IMR-90 (cell line): ENCODE measurements around the gene GRIPAP1. TPM values are rescaled to one million over a fixed set of nuclear protein-coding genes. Genes with fewer than 3 reads are reported as not detected.

Experiments
- ATAC-seq: fragments of 200-7000 bp; cut with Tn5 transposase; 2 replicates; pipeline ENCODE4 v1.9.1; 2020; ENCODE audit warnings: low read depth, mild to moderate bottlenecking, moderate library complexity
- BruUV-seq: library from RNA; stranded (reverse); fragments of 400-500 nt; replicated peaks from 2 replicates; lab custom pipeline; 2021; lab: Mats Ljungman, UMichigan
- CTCF ChIA-PET: fragments of 300-600 bp; formaldehyde crosslinking; extraction: SDS; loops from one replicate; lab custom pipeline; 2021; ENCODE audit warnings: antibody characterized with exemption; lab: Yijun Ruan, JAX
- POLR2A ChIA-PET: fragments of 300-600 bp; sonication (Branson Sonifier 250); formaldehyde crosslinking; loops from one replicate; lab custom pipeline; 2022; ENCODE audit warnings: antibody characterized with exemption; ENCODE audit not compliant: unreplicated experiment; lab: Charles Lee
- DNase-seq: peaks from one replicate; pipeline ENCODE4 v3.0.0; 2013
- H2AFZ ChIP-seq: replicated peaks from 2 replicates; pipeline ENCODE3; 2013; ENCODE audit warnings: low read length, mild to moderate bottlenecking; ENCODE audit not compliant: poor library complexity
- H2AK5ac ChIP-seq: 2 replicates; pipeline ENCODE4 v1.6.1; 2013; ENCODE audit warnings: low read depth, low read length, inconsistent platforms
- H2AK9ac ChIP-seq: replicated peaks from 2 replicates; pipeline ENCODE3; 2013; ENCODE audit warnings: mild to moderate bottlenecking, low read depth, low read length, moderate library complexity; ENCODE audit not compliant: poor library complexity
- H2BK120ac ChIP-seq: 2 replicates; pipeline ENCODE4 v1.6.1; 2013; ENCODE audit warnings: low read depth, low read length, inconsistent platforms
- H2BK15ac ChIP-seq: 3 replicates; pipeline ENCODE4 v1.6.1; 2013; ENCODE audit warnings: low read depth, low read length, inconsistent platforms
- H2BK20ac ChIP-seq: 2 replicates; pipeline ENCODE4 v1.6.1; 2013; ENCODE audit warnings: low read depth, mild to moderate bottlenecking, inconsistent platforms, low read length, moderate library complexity
- H2BK5ac ChIP-seq: 2 replicates; pipeline ENCODE4 v1.6.1; 2013; ENCODE audit warnings: mild to moderate bottlenecking, low read depth, low read length, inconsistent platforms; ENCODE audit not compliant: poor library complexity, severe bottlenecking
- H3K14ac ChIP-seq: replicated peaks from 2 replicates; pipeline ENCODE4 v1.6.1; 2013; ENCODE audit warnings: low read depth, low read length, inconsistent platforms
- H3K18ac ChIP-seq: 2 replicates; pipeline ENCODE4 v1.6.1; 2013; ENCODE audit warnings: low read depth, low read length, control low read depth
- H3K23ac ChIP-seq: 2 replicates; pipeline ENCODE4 v1.6.1; 2013; ENCODE audit warnings: low read depth, low read length, inconsistent platforms
- H3K27ac ChIP-seq: 2 replicates; pipeline ENCODE4 v1.5.1; 2013; ENCODE audit warnings: mild to moderate bottlenecking, control low read depth, low read length; ENCODE audit not compliant: insufficient read depth
- H3K27me3 ChIP-seq: 2 replicates; pipeline ENCODE4 v1.6.1; 2013; ENCODE audit warnings: low read length; ENCODE audit not compliant: control insufficient read depth, insufficient read depth
- H3K36me3 ChIP-seq: 2 replicates; pipeline ENCODE4 v1.6.1; 2013; ENCODE audit warnings: low read length, mixed read lengths; ENCODE audit not compliant: control insufficient read depth, insufficient read depth
- H3K4ac ChIP-seq: 2 replicates; pipeline ENCODE4 v1.6.1; 2013; ENCODE audit warnings: low read depth, low read length, inconsistent platforms
- H3K4me1 ChIP-seq: 2 replicates; pipeline ENCODE4 v1.6.1; 2013; ENCODE audit warnings: low read length, mixed read lengths; ENCODE audit not compliant: control insufficient read depth, insufficient read depth
- H3K4me2 ChIP-seq: 2 replicates; pipeline ENCODE4 v1.6.1; 2013; ENCODE audit warnings: low read depth, mild to moderate bottlenecking, control low read depth, low read length, moderate library complexity
- H3K4me3 ChIP-seq: 2 replicates; pipeline ENCODE4 v1.5.1; 2013; ENCODE audit warnings: low read depth, mild to moderate bottlenecking, control low read depth, low read length, moderate library complexity; ENCODE audit not compliant: insufficient read depth
- H3K56ac ChIP-seq: 2 replicates; pipeline ENCODE4 v1.6.1; 2013; ENCODE audit warnings: low read length, inconsistent platforms; ENCODE audit not compliant: insufficient read depth; ENCODE audit errors: extremely low read depth
- H3K79me1 ChIP-seq, 2 experiments: 2 replicates each; pipeline ENCODE4 v1.6.1; 2013; ENCODE audit warnings: low read length in 2 of 2, inconsistent platforms in 1 of 2, low read depth in 1 of 2
- H3K9ac ChIP-seq: 2 replicates; pipeline ENCODE4 v1.6.1; 2013; ENCODE audit warnings: low read depth, low read length, control low read depth
- H3K9me1 ChIP-seq: 2 replicates; pipeline ENCODE4 v1.6.1; 2013; ENCODE audit warnings: low read length, inconsistent platforms; ENCODE audit not compliant: insufficient read depth
- H3K9me3 ChIP-seq: 2 replicates; pipeline ENCODE4 v1.6.1; 2013; ENCODE audit warnings: low read length; ENCODE audit not compliant: control insufficient read depth, insufficient read depth
- H4K20me1 ChIP-seq: 2 replicates; pipeline ENCODE4 v1.6.1; 2013; ENCODE audit warnings: low read length, inconsistent platforms; ENCODE audit not compliant: insufficient read depth
- H4K5ac ChIP-seq: 2 replicates; pipeline ENCODE4 v1.6.1; 2013; ENCODE audit warnings: mild to moderate bottlenecking, low read depth, low read length, control low read depth
- H4K8ac ChIP-seq, 2 experiments: 2 replicates each; pipeline ENCODE4 v1.6.1; 2013; ENCODE audit warnings: low read depth in 2 of 2, low read length in 2 of 2, control low read depth in 1 of 2, inconsistent platforms in 1 of 2
- H4K91ac ChIP-seq: 2 replicates; pipeline ENCODE4 v1.6.1; 2013; ENCODE audit warnings: low read depth, low read length, inconsistent platforms; ENCODE audit not compliant: insufficient read depth
- BHLHE40 ChIP-seq: fragments of 150-350 bp; IDR thresholded peaks from 2 replicates; pipeline ENCODE4 v1.6.1; 2016; ENCODE audit warnings: mild to moderate bottlenecking, low read depth, low read length
- CEBPB ChIP-seq: IDR thresholded peaks from 2 replicates; pipeline ENCODE4 v1.6.1; 2012; ENCODE audit warnings: low read depth, low read length, improper control_type of control experiment
- CHD1 ChIP-seq: IDR thresholded peaks from 2 replicates; pipeline ENCODE4 v1.6.1; 2012; ENCODE audit warnings: low read depth, low read length, improper control_type of control experiment
- CTCF ChIP-seq: conservative IDR thresholded peaks from 2 replicates; pipeline ENCODE4 v1.5.1; 2012; ENCODE audit warnings: mild to moderate bottlenecking, low read depth, low read length, improper control_type of control experiment
- FOS ChIP-seq: fragments of 150-350 bp; IDR thresholded peaks from 2 replicates; pipeline ENCODE4 v1.6.1; 2016; ENCODE audit warnings: low read depth, low read length
- MAFK ChIP-seq: IDR thresholded peaks from 2 replicates; pipeline ENCODE4 v1.6.1; 2012; ENCODE audit warnings: low read depth, low read length, improper control_type of control experiment
- MAZ ChIP-seq: IDR thresholded peaks from 2 replicates; pipeline ENCODE4 v1.6.1; 2012; ENCODE audit warnings: low read depth, mild to moderate bottlenecking, low read length, improper control_type of control experiment, moderate library complexity, borderline replicate concordance
- MXI1 ChIP-seq: IDR thresholded peaks from 2 replicates; pipeline ENCODE4 v1.6.1; 2012; ENCODE audit warnings: low read depth, mild to moderate bottlenecking, low read length, moderate library complexity, borderline replicate concordance
- NFE2L2 ChIP-seq: fragments of 150-350 bp; IDR thresholded peaks from 2 replicates; pipeline ENCODE4 v1.6.1; 2016; ENCODE audit warnings: low read depth, mild to moderate bottlenecking, low read length
- POLR2A ChIP-seq: IDR thresholded peaks from 2 replicates; pipeline ENCODE4 v1.6.1; 2012; ENCODE audit warnings: mild to moderate bottlenecking, low read depth, low read length
- RAD21 ChIP-seq: IDR thresholded peaks from 2 replicates; pipeline ENCODE4 v1.6.1; 2012; ENCODE audit warnings: low read length, improper control_type of control experiment
- RCOR1 ChIP-seq: IDR thresholded peaks from 2 replicates; pipeline ENCODE4 v1.6.1; 2012; ENCODE audit warnings: mild to moderate bottlenecking, low read length, improper control_type of control experiment; ENCODE audit not compliant: insufficient replicate concordance
- SMC3 ChIP-seq: fragments of 150-350 bp; IDR thresholded peaks from 2 replicates; pipeline ENCODE4 v1.6.1; 2016; ENCODE audit warnings: low read depth, mild to moderate bottlenecking, antibody characterized with exemption, low read length, moderate library complexity
- USF2 ChIP-seq: fragments of 150-350 bp; IDR thresholded peaks from 2 replicates; pipeline ENCODE4 v1.6.1; 2017; ENCODE audit warnings: mild to moderate bottlenecking, antibody characterized with exemption, low read length, low read depth
- WGBS, 2 experiments: methylation state at CpG; one replicate each; pipeline versions ENCODE4 v1.1.5 to v1.1.7; 2013; ENCODE audit warnings: missing lambda C conversion rate in 2 of 2; ENCODE audit not compliant: insufficient read length in 1 of 2; ENCODE audit errors: extremely low coverage in 2 of 2; 5-methylcytosine and 5-hydroxymethylcytosine counted together
- dilution Hi-C: fragments of 300-500 bp; cut with HindIII; formaldehyde crosslinking; loops from one replicate; pipeline ENCODE4 v1.14.3; 2018; ENCODE audit warnings: low sequenced_read_pairs; ENCODE audit not compliant: unreplicated experiment
- in situ Hi-C: fragments of 300-500 bp; cut with MboI; formaldehyde crosslinking; loops from 3 replicates; pipeline ENCODE4 v1.14.3; 2019; ENCODE audit warnings: low sequenced_read_pairs, inconsistent platforms, mixed read lengths
- intact Hi-C: fragments of 100-400 bp; cut with micrococcal nuclease; formaldehyde crosslinking; loops from 2 replicates; pipeline ENCODE4 v1.10.0; 2022
- polyA plus RNA-seq, 3 experiments: library from polyadenylated mRNA; depleted of rRNA; stranded (reverse); fragments of >200 nt; gene quantifications; 2 replicates each; pipeline ENCODE4 v1.2.3, GENCODE V29; 2012; ENCODE audit warnings: low replicate concordance in 1 of 3
- total RNA-seq: library from RNA; depleted of rRNA; stranded (reverse); fragments of >200 nt; gene quantifications from 2 replicates; pipeline ENCODE4 v1.2.3, GENCODE V29; 2012

The GRIPAP1 gene
- total and polyA plus RNA-seq, 2 of the 4 experiments (the other 2 are of a cell fraction) = 17.9 to 25.0 TPM

GRCh38 chrX:48958635-48959094 is 43.4 kb downstream of the GRIPAP1 start:
- in situ Hi-C loops = loop anchor here (25.0 kb wide), 1 partner anchor 104 kb away; the partner anchor contains the start of genes CCDC120 and PRAF2
- Histone ChIP-seq H3K23ac (peak overlapping the region; percentile 84; the same call in 1 of the 2 replicates), H4K91ac (peak overlapping the region; percentile 66), H2BK15ac (no peak overlapping the region), H2BK120ac (peak overlapping the region; percentile 8; the same call in 1 of the 2 replicates), H3K9me1 (no peaks in the 10 kb centered on the region; the same call in 1 of the 2 replicates), H3K14ac (peak overlapping the region; percentile 67), H2AK5ac (peak overlapping the region; percentile 25), H3K4me1 (peaks cover 2% of the 10 kb centered on the region), H3K56ac (peak overlapping the region; percentile 74; the same call in 1 of the 2 replicates), H4K8ac (peak overlapping the region; percentile 67 to 75), H3K9ac (peak overlapping the region; percentile 85), H2AK9ac (peak overlapping the region; percentile 0), H3K4me3 (peak overlapping the region; percentile 51), H2AFZ (peak overlapping the region; percentile 98), H4K5ac (peak overlapping the region; percentile 55), H2BK5ac (peak overlapping the region; percentile 76), H3K27ac (peak overlapping the region; percentile 92), H3K4ac (peak overlapping the region; percentile 75), H2BK20ac (no peak overlapping the region), H3K9me3 (no peaks in the 10 kb centered on the region), H4K20me1 (peaks cover 13% of the 10 kb centered on the region; the same call in 1 of the 2 replicates), H3K4me2 (peak overlapping the region; percentile 81), H3K18ac (peak overlapping the region; percentile 35), H3K79me1 (peaks cover 2 to 39% of the 10 kb centered on the region in 2 experiments; a peak in 3 of 4 replicates), H3K36me3 (peaks cover 9% of the 10 kb centered on the region; the same call in 1 of the 2 replicates), H3K27me3 (no peaks in the 10 kb centered on the region)
- 47% methylated on average over 11 of the region's 21 CpGs; no CpG with 5 or more reads in 1 of the 2 experiments for WGBS, 2 experiments
- intact Hi-C loops = loop anchor here (1.0 kb wide), 1 partner anchor 85 kb away; the partner anchor contains the start of gene TFE3
- no TSS peak for BruUV-seq
- DNase-seq (peak; percentile 66), ATAC-seq (peak; percentile 15)
- dilution Hi-C loops = no loop called here
- ChIA-PET POLR2A (interaction anchor here (0.5 to 1.2 kb wide), 4 partner anchors 12 to 164 kb away, joined by 3 to 13 read pairs (median 3); partner anchors contain the start of genes TFE3 and WDR45), CTCF (interaction anchor here (0.6 to 1.0 kb wide), 2 partner anchors 13 to 209 kb away, joined by 3 read pairs; partner anchors contain the start of gene KCND1)
- no peak for TF ChIP-seq MAFK
- no peak for TF ChIP-seq MXI1
- TF ChIP-seq RAD21 = no peak
- TF ChIP-seq RCOR1 = no peak
- TF ChIP-seq CEBPB = no peak
- no peak for TF ChIP-seq USF2
- TF ChIP-seq SMC3 = no peak
- no peak for TF ChIP-seq MAZ
- no peak for TF ChIP-seq FOS
- no peak for TF ChIP-seq CHD1
- TF ChIP-seq NFE2L2 = no peak
- no peak for TF ChIP-seq CTCF
- TF ChIP-seq BHLHE40 = no peak
- no peak; the same call in 1 of the 2 replicates for TF ChIP-seq POLR2A
